Peyer's patch (tissue), 4 donors: ENCODE data around the gene MFN2. TPM values are rescaled to one million over a fixed set of nuclear protein-coding genes. Genes with fewer than 3 reads are reported as not detected.
A peak's percentile ranks its signal among the peaks of the same experiment; 100 is the strongest.

Source experiments
- DNase-seq, 3 donors: peaks; one replicate each; pipeline ENCODE4 v3.0.0-alpha.2; 2017 to 2019
- H3K27ac ChIP-seq, 4 donors: fragments of 200-600 bp; sonication (generic); one replicate each; pipeline ENCODE4 v1.5.1; 2016 to 2019
- H3K27me3 ChIP-seq, 2 donors: fragments of 200-600 bp; sonication (generic); one replicate each; pipeline ENCODE4 v1.5.1; 2019
- H3K36me3 ChIP-seq, 3 donors: fragments of 200-600 bp; sonication (generic); one replicate each; pipeline ENCODE4 v1.5.1; 2016 to 2019
- H3K4me1 ChIP-seq, 4 donors: fragments of 200-600 bp; sonication (generic); one replicate each; pipeline ENCODE4 v1.5.1; 2016 to 2019
- H3K4me3 ChIP-seq, 4 donors: fragments of 200-600 bp; sonication (generic); 1 replicate in 3 of 4; 2 replicates in 1 of 4; pipeline ENCODE4 v1.5.1; 2016 to 2019; ENCODE audit warnings: mild to moderate bottlenecking in 1 of 4
- H3K9me3 ChIP-seq, 4 donors: fragments of 200-600 bp; sonication (generic); one replicate each; pipeline ENCODE4 v1.5.1; 2016 to 2019; ENCODE audit warnings: mild to moderate bottlenecking in 1 of 4
- POLR2A ChIP-seq, 2 donors: fragments of 450-650 bp; IDR thresholded peaks; one replicate each; pipeline ENCODE4 v1.5.1; 2017; ENCODE audit warnings: antibody characterized with exemption in 2 of 2, mild to moderate bottlenecking in 2 of 2, moderate library complexity in 2 of 2
- total RNA-seq, 4 donors: library from RNA; depleted of rRNA; stranded (reverse); fragments of >200 nt; gene quantifications; one replicate each; pipeline ENCODE4 v1.1.0, GENCODE V29; 2016
- TF ChIP-seq, protein P1 (sequence below), 6 experiments: fragments of 450-650 bp in 4 of 6; fragments of 200-600 bp in 2 of 6; sonication (generic) in 1 of 6; IDR thresholded peaks; one replicate each; pipeline ENCODE4 v1.5.1; 2017 to 2019; ENCODE audit warnings: antibody characterized with exemption in 6 of 6, mild to moderate bottlenecking in 3 of 6, moderate library complexity in 1 of 6

The MFN2 gene
- total RNA-seq, 4 donors from 2014 or later: 54.5 to 101 (median 94.9) TPM

DNA sequence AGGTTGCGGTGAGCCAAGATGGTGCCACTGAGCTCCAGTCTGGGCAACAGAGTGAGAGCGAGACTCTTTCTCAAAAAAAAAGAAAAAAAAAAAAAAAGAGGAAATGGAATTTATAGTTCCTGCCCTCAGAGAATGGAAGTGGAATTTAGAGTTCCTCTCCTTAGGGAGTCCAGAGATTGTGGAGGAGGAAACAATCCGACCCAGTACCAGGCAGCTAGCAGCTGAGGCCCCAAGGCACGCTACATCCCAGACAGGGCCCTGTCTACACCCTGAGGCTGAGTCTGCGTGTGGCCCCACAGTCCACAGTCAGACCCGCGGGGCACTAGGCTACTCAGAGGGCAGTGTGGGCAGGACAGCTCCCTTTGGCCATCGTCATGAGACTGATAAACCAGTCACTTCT, 1.9 kb upstream of the MFN2 start:
- TF ChIP-seq POLR2A (IDR thresholded peaks at IDR 0.05): no peak
- TF ChIP-seq, protein P1, sequence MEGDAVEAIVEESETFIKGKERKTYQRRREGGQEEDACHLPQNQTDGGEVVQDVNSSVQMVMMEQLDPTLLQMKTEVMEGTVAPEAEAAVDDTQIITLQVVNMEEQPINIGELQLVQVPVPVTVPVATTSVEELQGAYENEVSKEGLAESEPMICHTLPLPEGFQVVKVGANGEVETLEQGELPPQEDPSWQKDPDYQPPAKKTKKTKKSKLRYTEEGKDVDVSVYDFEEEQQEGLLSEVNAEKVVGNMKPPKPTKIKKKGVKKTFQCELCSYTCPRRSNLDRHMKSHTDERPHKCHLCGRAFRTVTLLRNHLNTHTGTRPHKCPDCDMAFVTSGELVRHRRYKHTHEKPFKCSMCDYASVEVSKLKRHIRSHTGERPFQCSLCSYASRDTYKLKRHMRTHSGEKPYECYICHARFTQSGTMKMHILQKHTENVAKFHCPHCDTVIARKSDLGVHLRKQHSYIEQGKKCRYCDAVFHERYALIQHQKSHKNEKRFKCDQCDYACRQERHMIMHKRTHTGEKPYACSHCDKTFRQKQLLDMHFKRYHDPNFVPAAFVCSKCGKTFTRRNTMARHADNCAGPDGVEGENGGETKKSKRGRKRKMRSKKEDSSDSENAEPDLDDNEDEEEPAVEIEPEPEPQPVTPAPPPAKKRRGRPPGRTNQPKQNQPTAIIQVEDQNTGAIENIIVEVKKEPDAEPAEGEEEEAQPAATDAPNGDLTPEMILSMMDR (IDR thresholded peaks at IDR 0.05): no peak
- H3K36me3 ChIP-seq: peaks cover 0 to 41% (median 0%) of the 10 kb centered on the region in 3 donors
- no peak overlapping the region for H3K4me3 ChIP-seq
- H3K9me3 ChIP-seq: no peaks in the 10 kb centered on the region
- H3K4me1 ChIP-seq: peaks cover 0 to 31% (median 11%) of the 10 kb centered on the region in 4 donors
- H3K27ac ChIP-seq: no peak overlapping the region
- H3K27me3 ChIP-seq: no peaks in the 10 kb centered on the region
- no peak for DNase-seq

DNA sequence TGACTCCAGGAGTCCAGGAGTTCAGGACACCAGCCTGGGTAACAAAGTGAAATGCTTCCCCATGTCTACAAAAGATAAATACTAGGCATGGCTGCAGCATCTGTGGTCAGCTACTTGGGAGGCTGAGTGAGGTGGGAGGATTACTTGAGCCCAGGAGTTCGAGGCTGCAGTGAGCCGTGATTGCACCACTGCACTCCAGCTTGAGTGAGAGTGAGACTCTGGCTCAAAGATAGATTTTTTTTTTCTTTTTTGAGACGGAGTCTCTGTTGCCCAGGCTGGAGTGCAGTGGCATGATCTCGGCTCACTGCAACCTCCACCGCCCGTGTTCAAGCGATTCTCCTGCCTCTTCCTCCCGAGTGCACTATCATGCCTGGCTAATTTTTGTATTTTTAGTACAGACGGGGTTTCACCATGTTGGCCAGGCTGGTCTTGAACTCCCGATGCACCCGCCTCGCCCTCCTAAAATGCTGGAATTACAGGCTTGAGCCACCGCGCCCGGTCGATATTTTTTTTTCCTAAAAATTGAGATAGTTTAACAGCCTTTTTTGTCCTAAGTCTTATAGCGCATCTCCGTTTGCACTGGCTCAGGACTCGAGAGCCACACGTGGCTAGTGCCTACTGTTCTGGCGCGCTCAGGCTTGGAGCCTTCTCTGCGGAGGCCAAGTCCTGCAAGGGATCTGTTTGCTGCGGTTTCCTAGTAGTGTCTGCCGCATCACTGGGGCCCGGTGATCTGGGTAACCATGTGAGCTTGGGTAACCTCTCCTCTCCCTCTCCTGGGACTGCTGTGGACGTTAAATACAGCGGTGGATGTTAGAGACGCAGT, 1.0 kb upstream of the MFN2 start:
- peaks cover 0 to 40% (median 11%) of the 10 kb centered on the region in 4 donors for H3K4me1 ChIP-seq
- TF ChIP-seq, protein P1 (IDR thresholded peaks at IDR 0.05): no peak
- TF ChIP-seq POLR2A (IDR thresholded peaks at IDR 0.05): peak in 1 of 2 donors; percentile 25
- DNase-seq: peak in 1 of 3 donors; percentile 16

DNA sequence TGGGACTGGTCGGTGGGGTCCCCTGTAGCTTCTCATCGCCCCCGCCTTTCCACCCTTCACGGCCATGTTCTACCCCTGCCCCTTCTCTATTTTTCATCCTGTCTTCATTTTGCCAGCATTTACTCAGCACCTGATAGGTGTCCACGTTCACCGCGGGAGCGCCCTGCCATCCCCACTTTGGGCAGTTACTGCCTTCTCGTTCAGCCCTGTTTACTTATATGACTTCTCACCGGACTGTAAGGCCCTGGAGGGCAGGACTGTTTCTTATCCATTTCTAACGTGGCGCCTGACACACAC, 380 bp downstream of the MFN2 start:
- Histone ChIP-seq H3K27me3 (no peaks in the 10 kb centered on the region), H3K27ac (peak overlapping the region; percentile 87 to 99 (median 93)), H3K4me1 (peaks cover 0 to 42% (median 11%) of the 10 kb centered on the region in 4 donors), H3K9me3 (no peaks in the 10 kb centered on the region), H3K36me3 (peaks cover 0 to 37% (median 0%) of the 10 kb centered on the region in 3 donors), H3K4me3 (peak overlapping the region; percentile 77 to 97 (median 79))
- TF ChIP-seq, protein P1 (IDR thresholded peaks at IDR 0.05): no peak
- TF ChIP-seq POLR2A (IDR thresholded peaks at IDR 0.05): no peak
- no peak for DNase-seq

More for the DNA sequence above, 1.0 kb upstream of the MFN2 start:
- peak overlapping the region; percentile 77 to 97 (median 79) for H3K4me3 ChIP-seq
- H3K27me3 ChIP-seq: no peaks in the 10 kb centered on the region
- H3K27ac ChIP-seq: peak overlapping the region; percentile 87 to 99 (median 93)
- H3K36me3 ChIP-seq: peaks cover 0 to 41% (median 0%) of the 10 kb centered on the region in 3 donors
- H3K9me3 ChIP-seq: no peaks in the 10 kb centered on the region

DNA sequence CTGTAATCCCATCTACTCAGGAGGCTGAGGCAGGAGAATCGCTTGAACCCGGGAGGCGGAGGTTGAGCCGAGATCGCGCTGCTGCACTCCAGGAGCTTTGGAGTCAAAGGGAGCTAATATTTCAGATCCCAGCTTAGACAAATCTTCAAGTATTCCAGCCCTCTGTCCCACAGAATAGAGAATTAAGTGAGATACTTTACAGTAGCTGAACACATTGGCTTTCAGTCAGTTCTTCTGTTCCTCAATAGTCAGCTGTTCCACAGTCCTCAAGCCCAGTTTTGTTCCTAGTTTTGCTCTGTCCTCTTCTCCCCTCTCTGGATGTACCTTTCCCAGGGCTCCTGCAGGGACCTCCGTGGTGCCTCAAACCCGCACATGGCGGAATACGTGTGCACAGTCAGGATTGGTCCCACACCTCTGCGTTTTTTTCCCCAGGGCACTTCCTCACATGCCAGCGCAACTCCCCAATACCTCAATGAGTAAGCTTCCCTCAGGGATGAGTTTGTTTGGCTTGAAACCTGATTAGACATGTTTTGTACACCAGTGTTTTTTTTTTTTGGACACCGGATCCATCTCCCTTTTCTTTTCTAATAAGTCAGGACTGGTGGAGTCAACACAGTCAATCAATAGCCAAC, 1.2 kb downstream of the MFN2 start:
- TF ChIP-seq, protein P1 (IDR thresholded peaks at IDR 0.05): no peak
- TF ChIP-seq POLR2A (IDR thresholded peaks at IDR 0.05): no peak
- no peak for DNase-seq
- Histone ChIP-seq H3K4me3 (peak overlapping the region in 3 of 4 donors; percentile 77 to 97 (median 81)), H3K4me1 (peaks cover 0 to 47% (median 11%) of the 10 kb centered on the region in 4 donors), H3K9me3 (no peaks in the 10 kb centered on the region), H3K36me3 (peaks cover 0 to 40% (median 0%) of the 10 kb centered on the region in 3 donors), H3K27me3 (no peaks in the 10 kb centered on the region), H3K27ac (peak overlapping the region in 3 of 4 donors; percentile 93 to 99 (median 93))

DNA sequence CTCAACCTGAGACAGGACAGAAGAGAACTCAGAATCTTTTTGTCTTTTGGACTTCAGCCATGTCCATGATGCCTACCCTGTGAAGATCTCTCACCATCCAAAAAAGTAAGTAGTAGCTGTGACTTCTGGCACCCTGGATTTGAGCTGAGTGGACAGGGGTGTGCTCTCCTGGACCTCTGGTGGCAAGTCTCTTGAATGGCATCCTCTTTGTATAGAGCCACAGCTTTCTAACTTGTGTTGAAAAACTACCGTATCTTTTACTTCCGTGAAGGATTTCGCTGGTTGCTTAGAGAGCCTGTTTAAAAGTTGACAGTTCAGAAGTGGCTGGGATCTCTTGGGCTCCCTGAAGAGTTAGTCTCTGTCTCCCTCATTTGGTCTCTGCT, 1.8 kb downstream of the MFN2 start:
- TF ChIP-seq, protein P1 (IDR thresholded peaks at IDR 0.05): peak in 4 of 6 experiments; percentile 18 to 61 (median 54)
- no peak for TF ChIP-seq POLR2A (IDR thresholded peaks at IDR 0.05)
- peaks cover 0 to 47% (median 11%) of the 10 kb centered on the region in 4 donors for H3K4me1 ChIP-seq
- peaks cover 0 to 42% (median 0%) of the 10 kb centered on the region in 3 donors for H3K36me3 ChIP-seq
- H3K9me3 ChIP-seq: no peaks in the 10 kb centered on the region
- no peak for DNase-seq
- peak overlapping the region in 2 of 4 donors; percentile 22 to 30 for H3K27ac ChIP-seq
- H3K4me3 ChIP-seq: peak overlapping the region in 2 of 4 donors; percentile 77 to 97
- no peaks in the 10 kb centered on the region for H3K27me3 ChIP-seq
